ENCODE data around the gene INPP4A. TPM values are rescaled to one million over a fixed set of nuclear protein-coding genes. Genes with fewer than 3 reads are reported as not detected.

Gene INPP4A
- polyA plus RNA-seq, 1 experiment: 12.9 TPM

- Histone ChIP-seq H3K27ac (ENCODE audit: low read depth, low read length) (no peak overlapping the region), H3K27me3 (ENCODE audit: control insufficient read depth, insufficient read depth, low read length) (peaks cover 13% of the 10 kb centered on the region), H3K9me3 (ENCODE audit: control insufficient read depth, insufficient read depth, low read length) (no peaks in the 10 kb centered on the region; the same call in 1 of the 2 replicates), H3K4me3 (ENCODE audit: low read depth, low read length) (no peak overlapping the region)
- ChIA-PET CTCF (no interaction called here), POLR2A (no interaction called here)
- TF ChIP-seq CTCF (IDR thresholded peaks at IDR 0.05; ENCODE audit: low read depth, low read length): no peak
- DNase-seq (ENCODE audit: low read depth, low spot score): no peak
Measured at GRCh38 chr2:98637401-98638147, 192.9 kb downstream of the INPP4A start.

- no peak overlapping the region for H3K27ac ChIP-seq (ENCODE audit: low read depth, low read length)
- no peak for TF ChIP-seq CTCF (IDR thresholded peaks at IDR 0.05; ENCODE audit: low read depth, low read length)
- peaks cover 2% of the 10 kb centered on the region for H3K27me3 ChIP-seq (ENCODE audit: control insufficient read depth, insufficient read depth, low read length)
- no peak overlapping the region for H3K4me3 ChIP-seq (ENCODE audit: low read depth, low read length)
- DNase-seq (ENCODE audit: low read depth, low spot score): no peak
- H3K9me3 ChIP-seq (ENCODE audit: control insufficient read depth, insufficient read depth, low read length): no peaks in the 10 kb centered on the region; the same call in 1 of the 2 replicates
- CTCF ChIA-PET: no interaction called here
- POLR2A ChIA-PET: no interaction called here
Measured at GRCh38 chr2:98643496-98644100, 198.9 kb downstream of the INPP4A start.

Other genes with a start within 250 kb of the INPP4A start
- gene CNGA3, start 98.4 kb upstream of the INPP4A start, polyA plus RNA-seq (2011; rRNA removed): not detected in 2 replicates
- gene COA5, start 163.7 kb downstream of the INPP4A start, polyA plus RNA-seq (2011; rRNA removed): 20.5 and 27.4 TPM in 2 replicates
- 44.8 and 64.1 TPM in 2 replicates for gene UNC50, start 163.7 kb downstream of the INPP4A start, polyA plus RNA-seq (2011; rRNA removed)

Data from AG04450 (cell line).